Measurements from ENCODE around the gene ARL4C.
A peak's percentile ranks its signal among the peaks of the same experiment; 100 is the strongest.

GRCh38 chr2:234496055-234496834, 636 bp downstream of the ARL4C start:
- TF ChIP-seq CTCF (IDR thresholded peaks at IDR 0.05): no peak
- peak in 1 of 2 donors; percentile 19 for TF ChIP-seq POLR2A (IDR thresholded peaks at IDR 0.05)

Measured in adrenal gland (tissue), 5 donors.